OCI-LY3 (cell line): Measurements from ENCODE around the gene UBXN2A.

Experiments used
- H2AFZ ChIP-seq: fragments of 200-600, 300-600 bp; shearing (Covaris generic); 2 replicates; pipeline ENCODE4 v1.6.0; 2014; ENCODE audit warnings: antibody characterized with exemption, low read depth, low read length
- H3K27ac ChIP-seq: fragments of 200-600, 300-600 bp; sonication (generic); 2 replicates; pipeline ENCODE4 v1.5.1; 2014; ENCODE audit warnings: mild to moderate bottlenecking, low read length, moderate library complexity, mixed read lengths
- H3K27me3 ChIP-seq: fragments of 200-600, 300-600 bp; sonication (generic); 2 replicates; pipeline ENCODE4 v1.6.1; 2014; ENCODE audit warnings: low read depth, low read length, mixed read lengths
- H3K36me3 ChIP-seq: fragments of 200-600, 300-600 bp; sonication (generic); replicated peaks from 2 replicates; pipeline ENCODE3; 2014; ENCODE audit warnings: low read depth, low read length, mixed read lengths
- H3K4me1 ChIP-seq: fragments of 300-600, 200-600 bp; sonication (generic); 2 replicates; pipeline ENCODE4 v1.6.1; 2014; ENCODE audit warnings: low read length, mixed read lengths
- H3K4me2 ChIP-seq: fragments of 200-600, 300-600 bp; sonication (generic); 2 replicates; pipeline ENCODE4 v1.6.1; 2014; ENCODE audit warnings: low read length, mixed read lengths
- H3K4me3 ChIP-seq: fragments of 300-600, 200-600 bp; sonication (generic); 2 replicates; pipeline ENCODE4 v1.5.1; 2014; ENCODE audit warnings: antibody characterized with exemption, mild to moderate bottlenecking, low read length, moderate library complexity
- H3K79me2 ChIP-seq: fragments of 300-600, 200-600 bp; shearing (Covaris generic); 2 replicates; pipeline ENCODE4 v1.6.1; 2014; ENCODE audit warnings: mild to moderate bottlenecking, low read length, mixed read lengths
- H3K9ac ChIP-seq: fragments of 300-600, 200-600 bp; shearing (Covaris generic); 2 replicates; pipeline ENCODE4 v1.6.0; 2014; ENCODE audit warnings: mild to moderate bottlenecking, low read length, moderate library complexity
- H3K9me3 ChIP-seq: fragments of 200-600, 300-600 bp; shearing (Covaris generic); 2 replicates; pipeline ENCODE4 v1.6.1; 2014; ENCODE audit warnings: low read length, mixed read lengths; ENCODE audit not compliant: insufficient read depth
- H4K20me1 ChIP-seq: fragments of 200-600, 300-600 bp; sonication (generic); 2 replicates; pipeline ENCODE4 v1.6.1; 2016; ENCODE audit warnings: low read length, mixed read lengths; ENCODE audit not compliant: insufficient read depth
- CTCF ChIP-seq: fragments of 200-600, 300-600 bp; sonication (generic); IDR thresholded peaks from 2 replicates; pipeline ENCODE4 v1.5.1; 2014; ENCODE audit warnings: antibody characterized with exemption, low read length, low read depth
- EZH2phosphoT487 ChIP-seq: fragments of 200-600 bp; shearing (Covaris generic); IDR thresholded peaks from 2 replicates; pipeline ENCODE4 v1.6.1; 2018; ENCODE audit warnings: antibody characterized with exemption, mixed run types, low read depth

UBXN2A gene

GRCh38 chr2:23926750-23927571 lies 13.3 kb upstream of the UBXN2A start, which contains the start of gene ATAD2B:
Gene ATAD2B, minus strand, starts transcription at chr2:23927123. Its CDS starts 353 bp downstream, at chr2:23926770.
- Histone ChIP-seq H3K79me2 (peaks cover 36% of the 10 kb centered on the region), H3K4me1 (peaks cover 15% of the 10 kb centered on the region), H3K9ac (peak within 1 kb of the TSS; percentile 95), H3K4me2 (peak within 1 kb of the TSS; percentile 93), H3K36me3 (no peaks in the 10 kb centered on the region), H3K9me3 (no peaks in the 10 kb centered on the region), H2AFZ (peak within 1 kb of the TSS; percentile 93), H3K4me3 (peak within 1 kb of the TSS; percentile 92), H3K27ac (peak within 1 kb of the TSS; percentile 81), H4K20me1 (peaks cover 37% of the 10 kb centered on the region), H3K27me3 (peaks cover 19% of the 10 kb centered on the region)
- TF ChIP-seq EZH2phosphoT487 (no peak), CTCF (peak; percentile 78)

- Histone ChIP-seq H4K20me1 (no peaks in the 10 kb centered on the region), H3K79me2 (no peaks in the 10 kb centered on the region), H3K4me2 (no peak overlapping the region), H3K27me3 (peaks cover 6% of the 10 kb centered on the region; the same call in 1 of the 2 replicates), H3K4me1 (peaks cover 2% of the 10 kb centered on the region; the same call in 1 of the 2 replicates), H3K9me3 (no peaks in the 10 kb centered on the region), H3K4me3 (no peak overlapping the region), H3K27ac (no peak overlapping the region), H3K9ac (no peak overlapping the region), H2AFZ (no peak overlapping the region), H3K36me3 (no peaks in the 10 kb centered on the region)
- TF ChIP-seq CTCF (no peak), EZH2phosphoT487 (no peak)
Measured at GRCh38 chr2:23934259-23934658, 6.0 kb upstream of the UBXN2A start.

GRCh38 chr2:23940718-23941620 lies 706 bp downstream of the UBXN2A start:
- Histone ChIP-seq H3K27me3 (peaks cover 8% of the 10 kb centered on the region; the same call in 1 of the 2 replicates), H3K4me1 (peaks cover 9% of the 10 kb centered on the region; the same call in 1 of the 2 replicates), H3K4me3 (peak overlapping the region; percentile 85), H3K27ac (peak overlapping the region; percentile 39; the same call in 1 of the 2 replicates), H3K79me2 (peaks cover 12% of the 10 kb centered on the region), H3K9me3 (no peaks in the 10 kb centered on the region), H4K20me1 (no peaks in the 10 kb centered on the region; the same call in 1 of the 2 replicates), H2AFZ (peak overlapping the region; percentile 45; the same call in 1 of the 2 replicates), H3K4me2 (peak overlapping the region; percentile 96), H3K9ac (peak overlapping the region; percentile 92), H3K36me3 (no peaks in the 10 kb centered on the region)
- TF ChIP-seq EZH2phosphoT487 (no peak), CTCF (no peak)
